Endothelial cell of umbilical vein (primary cell): ENCODE results near the gene SELENON. TPM values are rescaled to one million over a fixed set of nuclear protein-coding genes. Genes with fewer than 3 reads are reported as not detected.

Source experiments
- BruUV-seq: library from RNA; stranded (reverse); fragments of 400-500 nt; replicated peaks from 2 replicates; lab custom pipeline; 2021; lab: Mats Ljungman, UMichigan
- CTCF ChIA-PET: fragments of 300-600, 350-600 bp; sonication (Branson Sonifier 250); formaldehyde crosslinking; loops from one replicate; lab custom pipeline; 2021; ENCODE audit warnings: antibody characterized with exemption, inconsistent platforms; lab: Charles Lee
- POLR2A ChIA-PET: fragments of 300-600, 350-600 bp; sonication (Branson Sonifier 250); formaldehyde crosslinking; loops from one replicate; lab custom pipeline; 2021; ENCODE audit warnings: antibody characterized with exemption, inconsistent platforms; lab: Charles Lee
- DNase-seq: peaks from one replicate; pipeline ENCODE4 v3.0.0-alpha.2; 2011; ENCODE audit warnings: low read depth, low spot score
- FAIRE-seq: peaks from 2 replicates; lab custom pipeline; 2011; peaks lifted over from hg19 to GRCh38; lab: Jason Lieb, UNC
- H2AFZ ChIP-seq: 2 replicates; pipeline ENCODE4 v1.6.0; 2012; ENCODE audit warnings: low read depth, low read length, control low read depth, inconsistent platforms
- H3K27ac ChIP-seq: 2 replicates; pipeline ENCODE4 v1.5.1; 2011; ENCODE audit warnings: low read depth, mild to moderate bottlenecking, control low read depth, low read length, moderate library complexity; ENCODE audit not compliant: insufficient read depth
- H3K27me3 ChIP-seq, 2 experiments: 2 replicates each; pipeline versions ENCODE4 v1.6.0 to v1.6.1; 2011; ENCODE audit warnings: low read length in 2 of 2, mixed read lengths in 1 of 2; ENCODE audit not compliant: control insufficient read depth in 2 of 2, insufficient read depth in 2 of 2
- H3K36me3 ChIP-seq, 2 experiments: 2 replicates in 1 of 2; 3 replicates in 1 of 2; pipeline ENCODE4 v1.5.1; 2011; ENCODE audit warnings: low read length in 2 of 2, mild to moderate bottlenecking in 1 of 2, moderate library complexity in 1 of 2; ENCODE audit not compliant: control insufficient read depth in 2 of 2, insufficient read depth in 2 of 2; ENCODE audit errors: extremely low read depth in 1 of 2
- H3K4me1 ChIP-seq: 3 replicates; pipeline ENCODE4 v1.5.1; 2011; ENCODE audit warnings: mild to moderate bottlenecking, low read length; ENCODE audit not compliant: control insufficient read depth, insufficient read depth; ENCODE audit errors: extremely low read depth
- H3K4me2 ChIP-seq: 2 replicates; pipeline ENCODE4 v1.6.1; 2011; ENCODE audit warnings: low read length, control low read depth, mixed read lengths; ENCODE audit not compliant: insufficient read depth
- H3K4me3 ChIP-seq, 3 experiments: fragments of 200-600 bp in 1 of 3; sonication (generic), shearing (Covaris generic) in 1 of 3; replicated peaks in 1 of 3; 2 replicates each; pipeline ENCODE4 v1.5.1; 2011 to 2016; ENCODE audit warnings: control low read depth in 3 of 3, low read length in 3 of 3, mild to moderate bottlenecking in 2 of 3, inconsistent platforms in 1 of 3, low read depth in 1 of 3, moderate library complexity in 1 of 3; ENCODE audit not compliant: insufficient read depth in 1 of 3
- H3K79me2 ChIP-seq: 2 replicates; pipeline ENCODE4 v1.6.0; 2012; ENCODE audit warnings: low read length, inconsistent platforms; ENCODE audit not compliant: control insufficient read depth, insufficient read depth
- H3K9ac ChIP-seq: replicated peaks from 2 replicates; pipeline ENCODE3; 2011; ENCODE audit warnings: low read length, control low read depth; ENCODE audit not compliant: insufficient read depth; ENCODE audit errors: extremely low read depth
- H3K9me1 ChIP-seq: replicated peaks from 3 replicates; pipeline ENCODE4 v1.6.0; 2011; ENCODE audit warnings: mild to moderate bottlenecking, low read length; ENCODE audit not compliant: control insufficient read depth, insufficient read depth; ENCODE audit errors: extremely low read depth
- H3K9me3 ChIP-seq: replicated peaks from 2 replicates; pipeline ENCODE4 v1.5.1; 2012; ENCODE audit warnings: low read length, inconsistent platforms; ENCODE audit not compliant: control insufficient read depth, insufficient read depth
- H4K20me1 ChIP-seq: replicated peaks from 2 replicates; pipeline ENCODE3; 2011; ENCODE audit warnings: mild to moderate bottlenecking, low read length; ENCODE audit not compliant: control insufficient read depth, insufficient read depth; ENCODE audit errors: extremely low read depth
- EZH2 ChIP-seq: IDR thresholded peaks from 2 replicates; pipeline ENCODE4 v1.6.1; 2012; ENCODE audit warnings: borderline replicate concordance, low read depth, mild to moderate bottlenecking, moderate library complexity, low read length, inconsistent platforms; ENCODE audit not compliant: severe bottlenecking
- GATA2 ChIP-seq: IDR thresholded peaks from 2 replicates; pipeline ENCODE4 v1.7.0; 2011; ENCODE audit warnings: low read depth, mild to moderate bottlenecking, moderate library complexity, mixed read lengths, low read length; ENCODE audit not compliant: insufficient read length, insufficient read depth
- MYC ChIP-seq: IDR thresholded peaks from one replicate; pipeline ENCODE4 v1.6.1; 2011; ENCODE audit warnings: mild to moderate bottlenecking, low read depth, low read length
- POLR2A ChIP-seq: IDR thresholded peaks from 2 replicates; pipeline ENCODE4 v1.6.1; 2012; ENCODE audit warnings: low read depth, mild to moderate bottlenecking, control low read depth, low read length
- POLR2AphosphoS5 ChIP-seq: IDR thresholded peaks from 2 replicates; pipeline ENCODE4 v1.6.1; 2012; ENCODE audit warnings: low read depth, mild to moderate bottlenecking, control low read depth, low read length, moderate library complexity; ENCODE audit not compliant: insufficient read depth
- dilution Hi-C: fragments of 300-500 bp; cut with MboI; formaldehyde crosslinking; loops from one replicate; pipeline ENCODE4 v1.15.0; 2019; ENCODE audit warnings: low sequenced_read_pairs; ENCODE audit not compliant: extremely low pct_ligation_motif_present
- intact Hi-C: fragments of 100-400 bp; cut with micrococcal nuclease; formaldehyde crosslinking; loops from one replicate; pipeline ENCODE4 v1.10.0; 2022
- polyA plus RNA-seq, 4 experiments: library from polyadenylated mRNA; depleted of rRNA in 3 of 4; stranded (reverse) in 3 of 4; unstranded in 1 of 4; fragments of >200 nt; gene quantifications; 2 replicates each; pipeline versions ENCODE4 v1.2.1 to v1.2.3, GENCODE V29; 2011 to 2012; ENCODE audit warnings: missing spikeins in 1 of 4
- total RNA-seq: library from RNA; stranded (reverse); gene quantifications from 2 replicates; pipeline ENCODE4 v1.2.3, GENCODE V29; 2021
- TF ChIP-seq, protein P1 (sequence below), 2 donors: IDR thresholded peaks; 1 replicate in 1 of 2; 2 replicates in 1 of 2; pipeline ENCODE4 v1.5.1; 2011; ENCODE audit warnings: low read length in 2 of 2, mild to moderate bottlenecking in 2 of 2, moderate library complexity in 2 of 2, control low read depth in 1 of 2, inconsistent platforms in 1 of 2, low read depth in 1 of 2; ENCODE audit not compliant: insufficient read depth in 1 of 2; ENCODE audit errors: extremely low read depth in 1 of 2

SELENON gene
- total and polyA plus RNA-seq, 2 donors (not counting 3 experiments of a cell fraction or from before 2014, with no cell fraction given): 117 to 182 TPM

DNA sequence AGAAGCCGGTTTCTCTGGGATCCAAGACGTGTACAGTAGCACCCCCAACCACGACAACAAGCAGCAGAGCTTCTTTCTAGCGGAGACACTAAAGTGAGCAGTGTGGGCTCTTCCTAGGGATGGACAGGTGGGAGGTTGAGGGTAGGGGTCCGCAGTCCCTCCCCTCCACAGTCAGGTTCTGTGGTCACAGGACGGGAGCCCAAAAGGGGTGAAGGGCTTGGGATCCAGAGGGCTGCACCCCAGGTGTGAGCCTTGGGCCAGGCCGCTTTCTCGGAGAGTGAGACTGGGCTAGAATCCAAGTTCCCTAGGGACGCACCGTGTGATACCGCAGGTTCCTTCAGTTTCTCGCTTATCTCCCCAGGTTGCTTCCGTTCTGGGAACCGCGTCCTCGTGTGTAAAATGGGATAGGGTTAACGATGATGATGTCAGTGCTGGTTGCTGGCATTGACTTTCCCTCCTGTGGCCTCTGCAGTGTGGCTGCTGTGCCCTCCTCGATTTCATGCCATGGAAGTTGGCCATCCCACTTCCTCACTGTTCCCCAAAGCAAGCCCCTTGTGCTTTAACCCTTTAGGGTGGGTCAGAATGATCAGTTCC lies 17.3 kb upstream of the SELENON start:
- Histone ChIP-seq H3K36me3 (no peaks in the 10 kb centered on the region), H4K20me1 (no peaks in the 10 kb centered on the region), H3K27ac (no peak overlapping the region), H3K4me1 (no peaks in the 10 kb centered on the region), H3K4me3 (no peak overlapping the region), H3K9ac (no peak overlapping the region), H2AFZ (no peak overlapping the region), H3K27me3 (no peaks in the 10 kb centered on the region), H3K4me2 (no peak overlapping the region), H3K9me3 (no peaks in the 10 kb centered on the region), H3K79me2 (no peaks in the 10 kb centered on the region), H3K9me1 (no peaks in the 10 kb centered on the region)
- no peak for TF ChIP-seq POLR2A
- TF ChIP-seq POLR2AphosphoS5: no peak
- TF ChIP-seq MYC: no peak
- TF ChIP-seq, protein P1, sequence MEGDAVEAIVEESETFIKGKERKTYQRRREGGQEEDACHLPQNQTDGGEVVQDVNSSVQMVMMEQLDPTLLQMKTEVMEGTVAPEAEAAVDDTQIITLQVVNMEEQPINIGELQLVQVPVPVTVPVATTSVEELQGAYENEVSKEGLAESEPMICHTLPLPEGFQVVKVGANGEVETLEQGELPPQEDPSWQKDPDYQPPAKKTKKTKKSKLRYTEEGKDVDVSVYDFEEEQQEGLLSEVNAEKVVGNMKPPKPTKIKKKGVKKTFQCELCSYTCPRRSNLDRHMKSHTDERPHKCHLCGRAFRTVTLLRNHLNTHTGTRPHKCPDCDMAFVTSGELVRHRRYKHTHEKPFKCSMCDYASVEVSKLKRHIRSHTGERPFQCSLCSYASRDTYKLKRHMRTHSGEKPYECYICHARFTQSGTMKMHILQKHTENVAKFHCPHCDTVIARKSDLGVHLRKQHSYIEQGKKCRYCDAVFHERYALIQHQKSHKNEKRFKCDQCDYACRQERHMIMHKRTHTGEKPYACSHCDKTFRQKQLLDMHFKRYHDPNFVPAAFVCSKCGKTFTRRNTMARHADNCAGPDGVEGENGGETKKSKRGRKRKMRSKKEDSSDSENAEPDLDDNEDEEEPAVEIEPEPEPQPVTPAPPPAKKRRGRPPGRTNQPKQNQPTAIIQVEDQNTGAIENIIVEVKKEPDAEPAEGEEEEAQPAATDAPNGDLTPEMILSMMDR (IDR thresholded peaks at IDR 0.05; ENCODE audit: extremely low read depth in 1 of 2, insufficient read depth in 1 of 2, low read depth in 1 of 2, low read length in 2 of 2): no peak
- no peak for TF ChIP-seq EZH2
- TF ChIP-seq GATA2: no peak
- dilution Hi-C loops (no loop called here), intact Hi-C loops (no loop called here)
- FAIRE-seq: no peak
- no TSS peak for BruUV-seq
- DNase-seq: no peak
- CTCF ChIA-PET: no interaction called here
- POLR2A ChIA-PET: no interaction called here
